ENCODE measurements around the gene HYLS1.

Gene HYLS1

GRCh38 chr11:125931116-125931515 is 43.6 kb downstream of the HYLS1 start:
- no peak overlapping the region for H3K27ac ChIP-seq
- DNase-seq (ENCODE audit: low read depth, low spot score): no peak

- no peak for DNase-seq (ENCODE audit: low read depth, low spot score)
Measured at GRCh38 chr11:125931668-125932067, 44.2 kb downstream of the HYLS1 start.

GRCh38 chr11:125932301-125932700 is 44.8 kb downstream of the HYLS1 start:
- DNase-seq (ENCODE audit: low read depth, low spot score): no peak
- no peak overlapping the region for H3K27ac ChIP-seq

More at GRCh38 chr11:125931668-125932067, 44.2 kb downstream of the HYLS1 start:
- H3K27ac ChIP-seq: no peak overlapping the region

- no peak for DNase-seq (ENCODE audit: low read depth, low spot score)
- H3K27ac ChIP-seq: no peak overlapping the region
Measured at GRCh38 chr11:125933030-125933813, 45.8 kb downstream of the HYLS1 start.

GRCh38 chr11:125934473-125934872 is 47.0 kb downstream of the HYLS1 start:
- no peak overlapping the region for H3K27ac ChIP-seq
- no peak for DNase-seq (ENCODE audit: low read depth, low spot score)

GRCh38 chr11:125935056-125935455 is 47.6 kb downstream of the HYLS1 start:
- DNase-seq (ENCODE audit: low read depth, low spot score): no peak
- H3K27ac ChIP-seq: no peak overlapping the region

GRCh38 chr11:125935618-125936199 is 48.2 kb downstream of the HYLS1 start:
- no peak for DNase-seq (ENCODE audit: low read depth, low spot score)
- no peak overlapping the region for H3K27ac ChIP-seq

- H3K27ac ChIP-seq: no peak overlapping the region
- no peak for DNase-seq (ENCODE audit: low read depth, low spot score)
Measured at GRCh38 chr11:125938418-125938817, 51.0 kb downstream of the HYLS1 start.

- H3K27ac ChIP-seq: no peak overlapping the region
- no peak for DNase-seq (ENCODE audit: low read depth, low spot score)
Measured at GRCh38 chr11:125939081-125939521, 51.6 kb downstream of the HYLS1 start.

GRCh38 chr11:125940145-125940544 is 52.7 kb downstream of the HYLS1 start:
- H3K27ac ChIP-seq: no peak overlapping the region
- DNase-seq (ENCODE audit: low read depth, low spot score): no peak

GRCh38 chr11:125941267-125941618 is 53.8 kb downstream of the HYLS1 start:
- DNase-seq (ENCODE audit: low read depth, low spot score): no peak
- no peak overlapping the region for H3K27ac ChIP-seq

GRCh38 chr11:125941619-125942611 is 54.4 kb downstream of the HYLS1 start:
- no peak for DNase-seq (ENCODE audit: low read depth, low spot score)
- no peak overlapping the region for H3K27ac ChIP-seq

- DNase-seq (ENCODE audit: low read depth, low spot score): no peak
- no peak overlapping the region for H3K27ac ChIP-seq
Measured at GRCh38 chr11:125942771-125943428, 55.4 kb downstream of the HYLS1 start.

GRCh38 chr11:125943661-125944349 is 56.3 kb downstream of the HYLS1 start:
- DNase-seq (ENCODE audit: low read depth, low spot score): no peak
- H3K27ac ChIP-seq: no peak overlapping the region

GRCh38 chr11:125944350-125945010 is 57.0 kb downstream of the HYLS1 start:
- DNase-seq (ENCODE audit: low read depth, low spot score): no peak
- H3K27ac ChIP-seq: no peak overlapping the region

GRCh38 chr11:125945011-125945796 is 57.7 kb downstream of the HYLS1 start:
- no peak for DNase-seq (ENCODE audit: low read depth, low spot score)
- H3K27ac ChIP-seq: no peak overlapping the region

GRCh38 chr11:125945797-125946520 is 58.5 kb downstream of the HYLS1 start, which contains the start of gene VSIG10L2:
Gene VSIG10L2, plus strand, starts transcription at chr11:125946044. Its CDS starts 12 bp downstream, at chr11:125946056.
- no peak within 1 kb of the TSS for H3K27ac ChIP-seq
- no peak for DNase-seq (ENCODE audit: low read depth, low spot score)
